NCI-H345 (cell line): Measurements from ENCODE around the gene AKIP1.
"Not testable (repeated sequence)": the region's sequence is repeated elsewhere in the genome, so short reads cannot be mapped to it uniquely, and the experiment has no call there.

Experiments used
- DNase-seq: peaks from one replicate; lab custom pipeline; 2025; lab: John Stamatoyannopoulos, UW

Gene AKIP1

GRCh38 chr11:8917157-8917825, 6.3 kb downstream of the AKIP1 start:
- no peak for DNase-seq

- no peak for DNase-seq
Observed at GRCh38 chr11:8922691-8923090, 11.7 kb downstream of the AKIP1 start.

- DNase-seq = no peak
Observed at GRCh38 chr11:8925711-8926110, 14.7 kb downstream of the AKIP1 start.

GRCh38 chr11:8926236-8926635, 15.2 kb downstream of the AKIP1 start:
- DNase-seq = no peak

DNA sequence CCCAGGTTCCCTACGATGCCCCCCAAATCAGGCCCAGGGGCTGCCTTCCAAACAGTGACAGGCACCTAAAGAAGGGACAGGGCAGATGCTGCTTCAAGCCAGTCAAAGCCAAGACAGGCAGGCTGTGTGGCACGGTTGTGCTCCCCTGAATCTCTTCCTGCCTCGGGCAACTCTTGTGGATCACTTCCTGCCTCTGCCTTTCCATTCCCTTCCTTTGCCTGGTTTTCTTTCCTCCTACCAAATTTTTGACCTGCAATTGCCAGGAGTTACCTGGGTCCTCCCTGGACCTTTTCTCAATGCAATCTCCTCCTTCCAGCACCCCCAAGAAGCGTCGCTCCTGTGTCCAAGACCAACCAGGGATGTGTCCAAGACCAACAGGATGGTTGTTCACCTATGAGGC, 16.2 kb downstream of the AKIP1 start:
- DNase-seq = no peak

DNA sequence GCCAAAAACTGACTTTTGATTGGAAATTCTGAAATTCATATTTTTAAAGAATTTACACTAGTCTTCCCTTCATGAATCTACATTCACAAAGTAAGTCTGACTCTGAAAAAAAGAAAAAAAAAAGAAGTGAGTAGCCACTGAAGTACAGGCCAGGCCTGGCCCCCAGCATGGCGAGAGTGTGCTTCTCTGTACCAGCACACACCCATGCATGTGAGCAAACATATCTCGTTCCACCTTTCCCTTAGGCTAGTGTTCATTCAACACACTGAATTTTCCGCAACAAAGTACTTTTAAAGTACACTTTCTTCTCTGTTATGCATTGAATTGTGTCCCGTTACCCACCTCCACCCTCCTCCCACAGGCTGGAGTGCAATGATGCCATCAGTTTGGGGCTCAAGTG, 17.2 kb downstream of the AKIP1 start:
- DNase-seq = no peak

DNA sequence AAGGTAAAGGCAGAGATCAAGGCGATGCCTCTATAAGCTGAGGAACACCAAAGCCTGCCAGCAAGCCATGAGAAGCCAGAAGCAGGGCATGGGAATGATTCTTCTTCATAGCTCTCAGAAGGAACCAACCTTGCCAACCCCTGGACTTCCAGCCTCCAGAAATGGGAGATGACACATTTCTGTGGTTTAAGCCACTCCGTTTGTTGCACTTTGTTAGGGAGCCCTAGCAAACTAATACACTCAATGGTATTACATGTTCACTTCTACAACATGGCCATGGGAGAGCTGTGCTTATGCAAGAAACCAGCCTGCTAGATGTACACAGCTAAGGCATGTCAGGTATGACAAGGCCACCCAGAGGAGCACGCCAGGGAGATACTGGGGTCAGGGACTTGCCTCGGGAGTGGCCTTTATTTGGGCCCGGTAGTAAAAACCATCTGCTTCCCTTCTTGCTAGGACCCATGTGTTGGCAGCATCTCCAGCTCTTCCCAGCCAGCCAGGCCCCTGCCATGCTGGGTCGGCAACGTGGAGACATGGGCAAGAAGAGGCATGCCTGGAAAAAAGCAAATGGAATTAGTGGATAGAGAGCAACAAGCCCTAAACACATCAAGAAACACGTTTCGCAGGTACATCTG, 18.1 kb downstream of the AKIP1 start:
- DNase-seq = no peak

GRCh38 chr11:8930456-8931175, 19.6 kb downstream of the AKIP1 start:
- DNase-seq = no peak

GRCh38 chr11:8932564-8933180, 21.7 kb downstream of the AKIP1 start, which contains the start of gene C11orf16:
Gene C11orf16, minus strand, starts transcription at chr11:8932947. Its CDS starts 639 bp downstream, at chr11:8932308.
- no peak for DNase-seq

DNA sequence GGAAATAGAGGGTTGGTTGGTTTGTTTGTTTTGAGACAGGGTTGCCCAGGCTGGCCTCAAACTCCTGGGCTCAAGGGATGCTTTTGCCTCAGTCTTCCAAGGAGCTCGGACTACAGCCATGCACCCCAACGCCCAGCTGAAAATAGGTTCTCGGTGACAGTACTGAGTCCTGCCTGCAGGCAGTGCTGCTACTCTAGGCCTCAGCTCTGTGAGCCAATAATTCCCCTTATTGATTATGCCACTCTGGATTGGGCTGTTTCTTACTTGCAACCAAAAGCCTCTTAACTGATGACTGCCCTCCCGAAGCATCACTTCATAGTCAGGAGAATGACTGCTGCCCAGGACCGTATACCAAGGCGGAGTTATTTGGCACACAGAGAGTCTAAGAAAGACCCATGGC, 22.9 kb downstream of the AKIP1 start:
- DNase-seq = no peak

- DNase-seq = no peak
Observed at GRCh38 chr11:8934742-8935488, 23.9 kb downstream of the AKIP1 start.

- DNase-seq = not testable (repeated sequence)
Observed at GRCh38 chr11:8935789-8936188, 24.8 kb downstream of the AKIP1 start.

- DNase-seq = no peak
Observed at GRCh38 chr11:8937159-8937558, 26.2 kb downstream of the AKIP1 start.

GRCh38 chr11:8937659-8938058, 26.7 kb downstream of the AKIP1 start:
- no peak for DNase-seq

GRCh38 chr11:8941341-8942103, 30.5 kb downstream of the AKIP1 start:
- no peak for DNase-seq

GRCh38 chr11:8942518-8943066, 31.6 kb downstream of the AKIP1 start, which contains the start of gene ASCL3:
Gene ASCL3, minus strand, starts transcription at chr11:8943016. Its CDS starts 4,855 bp downstream, at chr11:8938161.
- DNase-seq = no peak

- no peak for DNase-seq
Observed at GRCh38 chr11:8947230-8947943, 36.4 kb downstream of the AKIP1 start.

- DNase-seq = no peak
Observed at GRCh38 chr11:8948886-8949285, 37.9 kb downstream of the AKIP1 start.

DNA sequence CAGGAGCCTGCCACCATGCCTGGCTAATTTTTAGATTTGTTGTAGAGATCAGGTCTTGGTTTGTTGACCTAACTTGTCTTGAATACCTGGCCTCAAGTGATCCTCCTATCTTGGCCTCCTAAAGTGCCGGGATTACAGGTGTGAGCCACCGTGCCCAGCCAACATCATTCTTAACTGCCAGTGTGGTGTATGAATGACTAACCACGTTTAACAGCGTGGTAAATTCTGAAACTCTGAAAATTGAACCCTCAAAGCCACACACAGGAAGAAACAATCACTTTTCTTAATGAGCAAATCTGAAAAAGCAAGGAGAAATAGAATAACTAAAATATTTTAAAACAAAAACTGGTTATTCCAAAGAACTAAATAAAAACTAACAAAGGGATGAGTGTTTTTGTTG, 45.9 kb downstream of the AKIP1 start:
- DNase-seq = no peak

- DNase-seq = peak; percentile 12
Observed at GRCh38 chr11:8959546-8960166, 48.7 kb downstream of the AKIP1 start.
